GM12878 (cell line): Measurements from ENCODE around the gene ELK3. TPM values are rescaled to one million over a fixed set of nuclear protein-coding genes. Genes with fewer than 3 reads are reported as not detected.

Source experiments
- ATAC-seq: fragments of 200-7000 bp; cut with Tn5 transposase; 3 replicates; pipeline ENCODE4 v1.9.1; 2020; ENCODE audit warnings: mild to moderate bottlenecking, moderate library complexity
- BruUV-seq: library from RNA; stranded (reverse); fragments of 400-500 nt; replicated peaks from 2 replicates; lab custom pipeline; 2021; lab: Mats Ljungman, UMichigan
- CTCF ChIA-PET: fragments of 300-600 bp; sonication (Branson Sonifier 250); formaldehyde crosslinking; extraction: SDS; loops from one replicate; lab custom pipeline; 2021; ENCODE audit warnings: inconsistent platforms; lab: Yijun Ruan, JAX
- POLR2A ChIA-PET: fragments of 350-600 bp; formaldehyde crosslinking; extraction: SDS; loops from one replicate; lab custom pipeline; 2021; ENCODE audit warnings: inconsistent platforms; lab: Charles Lee
- RAD21 ChIA-PET: fragments of 300-600 bp; sonication (Branson Sonifier 250); formaldehyde crosslinking; loops from one replicate; lab custom pipeline; 2023; ENCODE audit warnings: antibody characterized with exemption; ENCODE audit not compliant: unreplicated experiment; lab: Charles Lee
- SMC1A ChIA-PET: fragments of 300-600 bp; sonication (Branson Sonifier 250); formaldehyde crosslinking; loops from one replicate; lab custom pipeline; 2023; ENCODE audit not compliant: unreplicated experiment, uncharacterized antibody; lab: Charles Lee
- DNase-seq: peaks from one replicate; pipeline ENCODE4 v3.0.0-alpha.2; 2011; ENCODE audit warnings: low read depth, low spot score
- FAIRE-seq: peaks from 3 replicates; lab custom pipeline; 2011; peaks lifted over from hg19 to GRCh38; lab: Jason Lieb, UNC
- H2AFZ ChIP-seq: 2 replicates; pipeline ENCODE4 v1.6.0; 2011; ENCODE audit warnings: low read depth, low read length, control low read depth; ENCODE audit not compliant: control insufficient read depth
- H3K27ac ChIP-seq: 2 replicates; pipeline ENCODE4 v1.5.1; 2011; ENCODE audit warnings: control low read depth; ENCODE audit not compliant: control insufficient read depth, insufficient read depth
- H3K27me3 ChIP-seq, 2 experiments: replicated peaks in 1 of 2; 2 replicates each; pipeline versions ENCODE4 v1.6.0 to v1.6.1; 2011; ENCODE audit warnings: low read length in 1 of 2; ENCODE audit not compliant: control insufficient read depth in 2 of 2, insufficient read depth in 2 of 2
- H3K36me3 ChIP-seq, 2 experiments: 2 replicates each; pipeline ENCODE4 v1.5.1; 2011; ENCODE audit warnings: low read length in 1 of 2; ENCODE audit not compliant: control insufficient read depth in 2 of 2, insufficient read depth in 2 of 2
- H3K4me1 ChIP-seq: 2 replicates; pipeline ENCODE4 v1.6.1; 2011; ENCODE audit warnings: mild to moderate bottlenecking, low read length, moderate library complexity, mixed read lengths; ENCODE audit not compliant: control insufficient read depth, insufficient read depth
- H3K4me2 ChIP-seq: 2 replicates; pipeline ENCODE4 v1.6.0; 2011; ENCODE audit warnings: control low read depth; ENCODE audit not compliant: control insufficient read depth, insufficient read depth
- H3K4me3 ChIP-seq: fragments of 200-600 bp; sonication (generic); 2 replicates; pipeline ENCODE4 v1.5.1; 2016
- H3K79me2 ChIP-seq: 2 replicates; pipeline ENCODE4 v1.6.0; 2011; ENCODE audit warnings: low read length; ENCODE audit not compliant: control insufficient read depth, insufficient read depth
- H3K9ac ChIP-seq: 2 replicates; pipeline ENCODE4 v1.8.0; 2011; ENCODE audit warnings: low read length, control low read depth, mixed read lengths; ENCODE audit not compliant: control insufficient read depth, insufficient read depth
- H3K9me3 ChIP-seq: replicated peaks from 3 replicates; pipeline ENCODE4 v1.5.1; 2011; ENCODE audit warnings: mild to moderate bottlenecking, low read length; ENCODE audit not compliant: control insufficient read depth, insufficient read depth
- H4K20me1 ChIP-seq: 2 replicates; pipeline ENCODE4 v1.6.0; 2011; ENCODE audit not compliant: control insufficient read depth, insufficient read depth
- CBFB ChIP-seq: IDR thresholded peaks from 2 replicates; pipeline ENCODE4 v1.6.1; 2016; ENCODE audit warnings: antibody characterized with exemption, low read depth
- CHD4 ChIP-seq: fragments of 200-600 bp; sonication (generic); IDR thresholded peaks from 2 replicates; pipeline ENCODE4 v1.6.1; 2016; ENCODE audit warnings: mild to moderate bottlenecking
- MEF2B ChIP-seq: fragments of 450-650 bp; IDR thresholded peaks from 2 replicates; pipeline ENCODE4 v1.6.1; 2018; ENCODE audit warnings: mild to moderate bottlenecking, moderate library complexity; ENCODE audit not compliant: partially characterized antibody, poor library complexity, severe bottlenecking
- NR2C1 ChIP-seq: fragments of 450-650 bp; IDR thresholded peaks from 2 replicates; pipeline ENCODE4 v1.6.1; 2017; ENCODE audit warnings: antibody characterized with exemption, mild to moderate bottlenecking, moderate library complexity
- RAD51 ChIP-seq: fragments of 450-650 bp; IDR thresholded peaks from 2 replicates; pipeline ENCODE4 v1.6.1; 2016; ENCODE audit warnings: moderate library complexity, mild to moderate bottlenecking, inconsistent platforms
- SIX5 ChIP-seq: IDR thresholded peaks from 2 replicates; pipeline ENCODE4 v1.6.1; 2011; ENCODE audit warnings: mild to moderate bottlenecking, low read depth, low read length, moderate library complexity; ENCODE audit not compliant: severe bottlenecking
- ZNF274 ChIP-seq: IDR thresholded peaks from one replicate; pipeline ENCODE4 v1.8.0; 2011; ENCODE audit not compliant: insufficient read length, insufficient read depth
- ZSCAN29 ChIP-seq: fragments of 450-650 bp; IDR thresholded peaks from 2 replicates; pipeline ENCODE4 v1.6.1; 2017; ENCODE audit warnings: mild to moderate bottlenecking, moderate library complexity
- WGBS: methylation state at CpG from one replicate; pipeline ENCODE4 v1.1.6; 2016; ENCODE audit warnings: low lambda C conversion rate; ENCODE audit not compliant: insufficient replicate concordance, insufficient coverage; ENCODE audit errors: missing lambda C conversion rate; 5-methylcytosine and 5-hydroxymethylcytosine counted together
- in situ Hi-C: fragments of 300-500 bp; cut with MboI; formaldehyde crosslinking; loops from 9 replicates; pipeline ENCODE4 v1.14.3; 2018; ENCODE audit warnings: mixed read lengths
- intact Hi-C: fragments of 100-400 bp; cut with micrococcal nuclease; formaldehyde crosslinking; loops from one replicate; pipeline ENCODE4 v1.14.2; 2022; ENCODE audit not compliant: unreplicated experiment
- polyA plus RNA-seq, 11 experiments: library from polyadenylated mRNA; depleted of rRNA in 4 of 11; unstranded in 6 of 11; stranded (reverse) in 5 of 11; fragments of >200 nt; fragmentation: Nextera tagmentation in 4 of 11; fragmentation: Illumina TruSeq in 1 of 11; extraction: Ambion mirVana in 4 of 11; extraction: Trizol in 1 of 11; gene quantifications; 1 replicate in 1 of 11; 2 replicates in 10 of 11; pipeline versions ENCODE4 v1.2.1 to v1.2.3, GENCODE V29; 2011 to 2016; ENCODE audit warnings: inconsistent platforms in 2 of 11, missing spikeins in 2 of 11, low read depth in 1 of 11
- total RNA-seq, 4 experiments: library from RNA; depleted of rRNA in 3 of 4; stranded (reverse); fragments of >200 nt in 3 of 4; fragmentation: Illumina TruSeq in 1 of 4; extraction: Trizol in 1 of 4; gene quantifications; 2 replicates each; pipeline versions ENCODE4 v1.2.1 to v1.2.3, GENCODE V29; 2013 to 2021
- TF ChIP-seq, protein P1 (sequence below): fragments of 450-650 bp; IDR thresholded peaks from 2 replicates; pipeline ENCODE4 v1.6.1; 2017; ENCODE audit warnings: antibody characterized with exemption, mild to moderate bottlenecking, moderate library complexity
- TF ChIP-seq, protein P2 (sequence below): fragments of 450-650 bp; IDR thresholded peaks from 2 replicates; pipeline ENCODE4 v1.6.1; 2016; ENCODE audit warnings: mild to moderate bottlenecking, moderate library complexity, borderline replicate concordance
- TF ChIP-seq, protein P3 (sequence below): IDR thresholded peaks from 2 replicates; pipeline ENCODE4 v1.6.1; 2012; ENCODE audit warnings: low read depth, low read length, improper control_type of control experiment

Gene ELK3
- total and polyA plus RNA-seq, 10 of the 15 experiments (the other 5 are each of a cell fraction or from before 2014, with no cell fraction given): 0.37 to 4.8 (median 0.88) TPM

DNA sequence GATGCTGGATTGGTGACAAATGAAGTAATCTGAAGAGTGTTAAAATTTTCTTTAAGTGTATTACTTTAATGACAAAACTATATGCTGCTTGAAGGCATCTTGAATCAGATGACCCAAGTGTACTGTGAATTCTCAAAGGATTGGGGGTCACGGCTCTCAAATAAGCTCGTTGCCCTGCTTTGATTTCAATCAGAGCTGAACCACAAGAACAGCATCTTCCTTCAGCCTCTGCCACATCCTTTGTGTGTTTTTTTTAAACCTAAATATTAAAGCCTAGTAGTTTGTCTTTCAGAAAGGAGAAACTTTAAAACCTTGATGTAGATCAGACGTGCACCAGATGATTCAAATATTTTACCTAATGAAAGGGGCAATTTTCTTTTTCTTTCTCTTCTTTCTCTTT, 11.7 kb downstream of the ELK3 start (continued):
- TF ChIP-seq CBFB (no peak), RAD51 (no peak), CHD4 (no peak), MEF2B (no peak), SIX5 (no peak)
- TF ChIP-seq, protein P1, sequence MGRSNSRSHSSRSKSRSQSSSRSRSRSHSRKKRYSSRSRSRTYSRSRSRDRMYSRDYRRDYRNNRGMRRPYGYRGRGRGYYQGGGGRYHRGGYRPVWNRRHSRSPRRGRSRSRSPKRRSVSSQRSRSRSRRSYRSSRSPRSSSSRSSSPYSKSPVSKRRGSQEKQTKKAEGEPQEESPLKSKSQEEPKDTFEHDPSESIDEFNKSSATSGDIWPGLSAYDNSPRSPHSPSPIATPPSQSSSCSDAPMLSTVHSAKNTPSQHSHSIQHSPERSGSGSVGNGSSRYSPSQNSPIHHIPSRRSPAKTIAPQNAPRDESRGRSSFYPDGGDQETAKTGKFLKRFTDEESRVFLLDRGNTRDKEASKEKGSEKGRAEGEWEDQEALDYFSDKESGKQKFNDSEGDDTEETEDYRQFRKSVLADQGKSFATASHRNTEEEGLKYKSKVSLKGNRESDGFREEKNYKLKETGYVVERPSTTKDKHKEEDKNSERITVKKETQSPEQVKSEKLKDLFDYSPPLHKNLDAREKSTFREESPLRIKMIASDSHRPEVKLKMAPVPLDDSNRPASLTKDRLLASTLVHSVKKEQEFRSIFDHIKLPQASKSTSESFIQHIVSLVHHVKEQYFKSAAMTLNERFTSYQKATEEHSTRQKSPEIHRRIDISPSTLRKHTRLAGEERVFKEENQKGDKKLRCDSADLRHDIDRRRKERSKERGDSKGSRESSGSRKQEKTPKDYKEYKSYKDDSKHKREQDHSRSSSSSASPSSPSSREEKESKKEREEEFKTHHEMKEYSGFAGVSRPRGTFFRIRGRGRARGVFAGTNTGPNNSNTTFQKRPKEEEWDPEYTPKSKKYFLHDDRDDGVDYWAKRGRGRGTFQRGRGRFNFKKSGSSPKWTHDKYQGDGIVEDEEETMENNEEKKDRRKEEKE: no peak

DNA sequence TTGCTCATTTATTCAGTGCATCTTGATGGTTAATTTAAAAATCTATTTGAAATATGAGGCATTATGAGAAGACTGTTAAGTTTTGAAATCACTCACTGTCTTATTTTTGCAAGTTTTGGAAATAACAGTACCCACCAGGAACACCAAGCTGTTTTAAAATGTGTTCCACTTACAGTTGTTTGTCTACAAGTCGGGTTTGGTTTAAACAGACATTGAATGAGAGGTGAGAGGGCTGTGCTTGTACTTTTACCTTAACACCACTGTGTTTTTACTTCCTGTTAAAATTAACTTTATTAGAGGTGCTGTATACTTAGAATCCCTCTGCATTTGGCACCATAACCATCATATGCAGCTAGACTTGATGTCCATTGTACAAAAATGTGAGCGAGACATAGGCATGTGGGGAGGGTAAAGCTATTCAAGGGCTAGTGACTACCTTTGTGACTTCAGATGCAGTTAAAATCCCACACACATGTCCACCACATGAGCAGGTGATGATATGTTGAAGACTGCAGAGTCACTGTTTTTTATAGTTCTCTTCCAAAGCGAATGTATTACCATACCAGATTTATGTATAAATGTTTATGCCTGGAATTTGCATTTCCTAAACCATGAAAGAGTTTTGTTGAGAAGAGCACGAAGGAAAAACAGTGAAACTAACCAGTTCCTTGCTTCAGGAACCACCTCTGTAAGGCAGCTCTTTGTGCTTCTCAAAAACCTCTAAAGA, 12.9 kb downstream of the ELK3 start:
- peaks cover 3% of the 10 kb centered on the region for H3K9me3 ChIP-seq
- H4K20me1 ChIP-seq: no peaks in the 10 kb centered on the region
- no peaks in the 10 kb centered on the region for H3K36me3 ChIP-seq
- H3K79me2 ChIP-seq: no peaks in the 10 kb centered on the region
- 3% methylated on average over 4 of the region's 4 CpGs for WGBS
- H3K4me2 ChIP-seq: 0 out of 2 replicates have a peak overlapping the region, but pooled peaks have one; percentile 15
- BruUV-seq: no TSS peak
- H3K9ac ChIP-seq: no peak overlapping the region
- ATAC-seq (0 out of 3 replicates have a peak, but pooled peaks have one; percentile 18), DNase-seq (no peak), FAIRE-seq (no peak)
- no peak overlapping the region for H3K4me3 ChIP-seq
- RAD21 ChIA-PET: interaction anchor here (0.7 kb wide), 1 partner anchor 193 kb away, joined by 3 read pairs; the partner anchor contains the start of gene CDK17
- SMC1A ChIA-PET: interaction anchor here (0.7 to 1.3 kb wide), 4 partner anchors 8 to 192 kb away, joined by 3 to 5 read pairs (median 4); no protein-coding TSS in a partner anchor
- H2AFZ ChIP-seq: no peak overlapping the region
- H3K27me3 ChIP-seq: no peaks in the 10 kb centered on the region
- CTCF ChIA-PET: interaction anchor here (0.8 to 1.3 kb wide), 3 partner anchors 8 to 145 kb away, joined by 4 read pairs; no protein-coding TSS in a partner anchor
- POLR2A ChIA-PET: no interaction called here
- intact Hi-C loops: no loop called here
- TF ChIP-seq ZSCAN29 (no peak), NR2C1 (no peak), ZNF274 (no peak)
- TF ChIP-seq, protein P2, sequence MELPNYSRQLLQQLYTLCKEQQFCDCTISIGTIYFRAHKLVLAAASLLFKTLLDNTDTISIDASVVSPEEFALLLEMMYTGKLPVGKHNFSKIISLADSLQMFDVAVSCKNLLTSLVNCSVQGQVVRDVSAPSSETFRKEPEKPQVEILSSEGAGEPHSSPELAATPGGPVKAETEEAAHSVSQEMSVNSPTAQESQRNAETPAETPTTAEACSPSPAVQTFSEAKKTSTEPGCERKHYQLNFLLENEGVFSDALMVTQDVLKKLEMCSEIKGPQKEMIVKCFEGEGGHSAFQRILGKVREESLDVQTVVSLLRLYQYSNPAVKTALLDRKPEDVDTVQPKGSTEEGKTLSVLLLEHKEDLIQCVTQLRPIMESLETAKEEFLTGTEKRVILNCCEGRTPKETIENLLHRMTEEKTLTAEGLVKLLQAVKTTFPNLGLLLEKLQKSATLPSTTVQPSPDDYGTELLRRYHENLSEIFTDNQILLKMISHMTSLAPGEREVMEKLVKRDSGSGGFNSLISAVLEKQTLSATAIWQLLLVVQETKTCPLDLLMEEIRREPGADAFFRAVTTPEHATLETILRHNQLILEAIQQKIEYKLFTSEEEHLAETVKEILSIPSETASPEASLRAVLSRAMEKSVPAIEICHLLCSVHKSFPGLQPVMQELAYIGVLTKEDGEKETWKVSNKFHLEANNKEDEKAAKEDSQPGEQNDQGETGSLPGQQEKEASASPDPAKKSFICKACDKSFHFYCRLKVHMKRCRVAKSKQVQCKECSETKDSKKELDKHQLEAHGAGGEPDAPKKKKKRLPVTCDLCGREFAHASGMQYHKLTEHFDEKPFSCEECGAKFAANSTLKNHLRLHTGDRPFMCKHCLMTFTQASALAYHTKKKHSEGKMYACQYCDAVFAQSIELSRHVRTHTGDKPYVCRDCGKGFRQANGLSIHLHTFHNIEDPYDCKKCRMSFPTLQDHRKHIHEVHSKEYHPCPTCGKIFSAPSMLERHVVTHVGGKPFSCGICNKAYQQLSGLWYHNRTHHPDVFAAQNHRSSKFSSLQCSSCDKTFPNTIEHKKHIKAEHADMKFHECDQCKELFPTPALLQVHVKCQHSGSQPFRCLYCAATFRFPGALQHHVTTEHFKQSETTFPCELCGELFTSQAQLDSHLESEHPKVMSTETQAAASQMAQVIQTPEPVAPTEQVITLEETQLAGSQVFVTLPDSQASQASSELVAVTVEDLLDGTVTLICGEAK: peak; percentile 53; the same call in 1 of the 2 replicates
- TF ChIP-seq, protein P3, sequence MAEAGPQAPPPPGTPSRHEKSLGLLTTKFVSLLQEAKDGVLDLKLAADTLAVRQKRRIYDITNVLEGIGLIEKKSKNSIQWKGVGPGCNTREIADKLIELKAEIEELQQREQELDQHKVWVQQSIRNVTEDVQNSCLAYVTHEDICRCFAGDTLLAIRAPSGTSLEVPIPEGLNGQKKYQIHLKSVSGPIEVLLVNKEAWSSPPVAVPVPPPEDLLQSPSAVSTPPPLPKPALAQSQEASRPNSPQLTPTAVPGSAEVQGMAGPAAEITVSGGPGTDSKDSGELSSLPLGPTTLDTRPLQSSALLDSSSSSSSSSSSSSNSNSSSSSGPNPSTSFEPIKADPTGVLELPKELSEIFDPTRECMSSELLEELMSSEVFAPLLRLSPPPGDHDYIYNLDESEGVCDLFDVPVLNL: no peak
- no peak overlapping the region for H3K27ac ChIP-seq
- in situ Hi-C loops: no loop called here
- H3K4me1 ChIP-seq: peaks cover 17% of the 10 kb centered on the region
